ENCODE results near the gene LCE1E. TPM values are rescaled to one million over a fixed set of nuclear protein-coding genes. Genes with fewer than 3 reads are reported as not detected.

Gene LCE1E
- total and polyA plus RNA-seq, 10 of the 15 experiments (the other 5 are each of a cell fraction or from before 2014, with no cell fraction given) = 0.33 to 8.2 (median 1.3) TPM; not detected in 1

- TF ChIP-seq STAT3 (IDR thresholded peaks at IDR 0.05; ENCODE audit: low read depth, low read length) (no peak), E2F8 (IDR thresholded peaks at IDR 0.05; ENCODE audit: low read depth, partially characterized antibody) (no peak), POU2F2 (IDR thresholded peaks at IDR 0.05; ENCODE audit: borderline replicate concordance, low read depth, low read length) (no peak), RBBP5 (conservative IDR thresholded peaks at IDR 0.05) (no peak), CEBPB (IDR thresholded peaks at IDR 0.05; ENCODE audit: borderline replicate concordance in 1 of 2, low read depth in 2 of 2, low read length in 2 of 2) (no peak), RFX5 (IDR thresholded peaks at IDR 0.05; ENCODE audit: low read depth, low read length) (no peak), SREBF1 (IDR thresholded peaks at IDR 0.05; ENCODE audit: low read length) (no peak), NR2C1 (IDR thresholded peaks at IDR 0.05) (no peak)
Observed at GRCh38 chr1:152760551-152761190, 25.4 kb upstream of the LCE1E start (continued).

GRCh38 chr1:152761609-152762213, 24.3 kb upstream of the LCE1E start:
- FAIRE-seq = no peak
- intact Hi-C loops (cut with micrococcal nuclease; ENCODE audit: unreplicated experiment) = no loop called here
- RAD21 ChIA-PET (ENCODE audit: unreplicated experiment) = no interaction called here
- TF ChIP-seq JUNB (IDR thresholded peaks at IDR 0.05) (no peak), SKIL (IDR thresholded peaks at IDR 0.05; ENCODE audit: low read depth, poor library complexity, severe bottlenecking) (no peak), ETV6 (conservative IDR thresholded peaks at IDR 0.05 in 1 of 2, IDR thresholded peaks at IDR 0.05 in 1 of 2; ENCODE audit: borderline replicate concordance in 1 of 2, low read depth in 1 of 2) (no peak), DPF2 (IDR thresholded peaks at IDR 0.05) (no peak), ATF3 (IDR thresholded peaks at IDR 0.05; ENCODE audit: borderline replicate concordance, extremely low read depth, low read depth, low read length) (no peak), EP300 (IDR thresholded peaks at IDR 0.05; ENCODE audit: borderline replicate concordance in 1 of 2, control insufficient read depth in 1 of 2, low read depth in 2 of 2, low read length in 2 of 2) (no peak), NBN (IDR thresholded peaks at IDR 0.05) (no peak), ZBED1 (IDR thresholded peaks at IDR 0.05; ENCODE audit: borderline replicate concordance) (no peak), ZNF24 (IDR thresholded peaks at IDR 0.05) (no peak), ZNF207 (IDR thresholded peaks at IDR 0.05; ENCODE audit: borderline replicate concordance) (no peak)

More at GRCh38 chr1:152761609-152762213, 24.3 kb upstream of the LCE1E start:
- Histone ChIP-seq H3K27ac (ENCODE audit: control insufficient read depth, insufficient read depth) (no peak overlapping the region), H3K79me2 (ENCODE audit: control insufficient read depth, insufficient read depth, low read length) (no peaks in the 10 kb centered on the region), H3K9ac (ENCODE audit: control insufficient read depth, insufficient read depth, low read length) (no peak overlapping the region), H2AFZ (ENCODE audit: control insufficient read depth, low read depth, low read length) (no peak overlapping the region), H3K4me3 (no peak overlapping the region), H4K20me1 (ENCODE audit: control insufficient read depth, insufficient read depth) (no peaks in the 10 kb centered on the region), H3K4me1 (ENCODE audit: control insufficient read depth, insufficient read depth, low read length) (no peaks in the 10 kb centered on the region), H3K27me3 (replicated peaks in 1 of 2; ENCODE audit: control insufficient read depth in 2 of 2, insufficient read depth in 2 of 2, low read length in 1 of 2) (no peaks in the 10 kb centered on the region; a peak in 1 of 4 replicates), H3K4me2 (ENCODE audit: control insufficient read depth, insufficient read depth) (no peak overlapping the region), H3K36me3 (ENCODE audit: control insufficient read depth in 2 of 2, insufficient read depth in 2 of 2, low read length in 1 of 2) (no peaks in the 10 kb centered on the region), H3K9me3 (replicated peaks; ENCODE audit: control insufficient read depth, insufficient read depth, low read length) (no peaks in the 10 kb centered on the region)
- WGBS (ENCODE audit: insufficient coverage, insufficient replicate concordance, low lambda C conversion rate, missing lambda C conversion rate) = 53% methylated on average over 3 of the region's 3 CpGs
- no TSS peak for BruUV-seq (replicated peaks)
- CTCF ChIA-PET = no interaction called here
- POLR2A ChIA-PET = no interaction called here
- ATAC-seq (no peak), DNase-seq (ENCODE audit: low read depth, low spot score) (no peak)
- SMC1A ChIA-PET (ENCODE audit: uncharacterized antibody, unreplicated experiment) = no interaction called here
- in situ Hi-C loops (cut with MboI) = no loop called here
